IPS-20b (cell line): ENCODE measurements around the gene GALNT16.
"Not testable (repeated sequence)": the region's sequence is repeated elsewhere in the genome, so short reads cannot be mapped to it uniquely, and the experiment has no call there.

Experiments
- H3K27ac ChIP-seq: one replicate; pipeline ENCODE4 v1.5.1; 2013; ENCODE audit warnings: low read length
- H3K27me3 ChIP-seq: 2 replicates; pipeline ENCODE4 v1.6.1; 2013; ENCODE audit warnings: mild to moderate bottlenecking, low read length, inconsistent platforms; ENCODE audit not compliant: insufficient read depth
- H3K36me3 ChIP-seq: 2 replicates; pipeline ENCODE4 v1.6.1; 2013; ENCODE audit warnings: low read depth, mild to moderate bottlenecking, inconsistent platforms, low read length, moderate library complexity; ENCODE audit not compliant: insufficient read depth
- H3K4me1 ChIP-seq: 2 replicates; pipeline ENCODE4 v1.6.1; 2013; ENCODE audit warnings: mild to moderate bottlenecking, control low read depth, inconsistent platforms, low read length, moderate library complexity; ENCODE audit not compliant: insufficient read depth
- H3K4me3 ChIP-seq: 2 replicates; pipeline ENCODE4 v1.5.1; 2013; ENCODE audit warnings: mild to moderate bottlenecking, low read length, inconsistent platforms
- H3K9ac ChIP-seq: 2 replicates; pipeline ENCODE4 v1.6.1; 2013; ENCODE audit warnings: low read depth, mild to moderate bottlenecking, inconsistent platforms, low read length, moderate library complexity
- H3K9me3 ChIP-seq: 2 replicates; pipeline ENCODE4 v1.6.1; 2013; ENCODE audit warnings: mild to moderate bottlenecking, low read depth, low read length, inconsistent platforms; ENCODE audit not compliant: insufficient read depth

GALNT16 gene

DNA sequence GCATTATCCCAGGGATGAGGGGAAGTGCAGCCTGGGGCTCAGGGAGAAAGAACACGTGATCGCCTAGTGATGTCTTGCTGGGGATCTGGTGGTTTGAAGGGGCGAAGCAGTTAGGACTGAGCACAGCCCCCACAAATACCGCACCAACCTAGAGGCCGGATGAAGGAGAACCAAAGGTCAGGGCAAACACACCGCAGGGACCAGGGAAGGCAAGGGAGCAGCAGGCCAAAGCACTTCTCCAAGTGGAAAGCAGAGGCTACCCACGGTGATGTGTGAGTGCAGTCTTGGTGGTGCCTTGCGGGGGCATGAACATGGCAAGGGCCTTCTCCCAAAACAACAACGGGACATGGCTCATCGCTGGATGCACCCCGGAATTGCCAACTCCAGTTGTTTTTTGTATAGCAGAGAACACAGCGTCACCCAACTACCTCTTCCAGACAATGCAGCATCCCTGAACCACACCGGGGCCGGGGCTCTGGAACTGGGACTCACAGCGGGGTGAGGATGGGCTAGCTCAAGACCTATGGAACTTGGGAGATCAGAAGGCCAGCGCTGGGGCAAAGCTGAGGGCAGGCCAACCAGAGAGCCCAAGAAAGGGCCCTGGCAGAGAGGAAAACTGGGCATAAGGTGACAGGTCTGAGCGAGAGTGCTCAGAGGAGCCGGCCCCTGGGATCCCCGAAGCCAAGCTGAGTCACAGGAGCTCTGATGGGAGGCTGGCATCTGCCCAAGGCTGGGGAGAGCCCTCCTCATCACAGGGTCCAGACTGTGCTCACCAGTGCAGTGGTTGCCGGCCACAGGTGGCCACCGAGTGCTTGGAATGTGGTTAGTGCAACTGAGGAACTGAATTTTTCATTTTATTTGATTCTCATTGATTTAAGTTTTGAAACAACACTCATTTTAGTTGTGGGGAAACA is 11.1 kb downstream of the GALNT16 start:
- Histone ChIP-seq H3K9ac (no peak overlapping the region), H3K4me1 (no peaks in the 10 kb centered on the region), H3K27me3 (no peaks in the 10 kb centered on the region), H3K27ac (no peak overlapping the region), H3K4me3 (no peak overlapping the region), H3K36me3 (no peaks in the 10 kb centered on the region), H3K9me3 (no peaks in the 10 kb centered on the region)

DNA sequence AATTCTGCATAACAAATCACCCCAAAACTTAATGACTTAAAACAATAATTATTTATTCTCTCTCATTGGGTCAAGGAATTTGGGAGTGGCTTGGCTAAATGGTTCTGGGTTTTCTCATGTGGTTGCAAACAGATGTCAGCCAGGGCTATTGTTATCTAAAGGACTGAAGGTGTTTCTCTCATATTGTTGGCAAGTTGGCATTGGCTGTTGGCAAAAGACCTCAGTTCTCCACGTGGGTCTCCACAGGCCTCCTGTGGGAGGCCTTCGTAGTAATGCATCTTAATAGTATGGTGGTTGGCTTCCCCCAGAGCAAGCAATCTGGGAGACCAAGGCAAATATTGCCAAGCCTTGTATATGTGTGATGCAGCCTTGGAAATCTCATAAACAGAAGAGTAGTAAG is 14.4 kb downstream of the GALNT16 start:
- Histone ChIP-seq H3K9me3 (no peaks in the 10 kb centered on the region), H3K9ac (no peak overlapping the region), H3K4me3 (no peak overlapping the region), H3K4me1 (no peaks in the 10 kb centered on the region), H3K27me3 (no peaks in the 10 kb centered on the region), H3K27ac (no peak overlapping the region), H3K36me3 (no peaks in the 10 kb centered on the region)

DNA sequence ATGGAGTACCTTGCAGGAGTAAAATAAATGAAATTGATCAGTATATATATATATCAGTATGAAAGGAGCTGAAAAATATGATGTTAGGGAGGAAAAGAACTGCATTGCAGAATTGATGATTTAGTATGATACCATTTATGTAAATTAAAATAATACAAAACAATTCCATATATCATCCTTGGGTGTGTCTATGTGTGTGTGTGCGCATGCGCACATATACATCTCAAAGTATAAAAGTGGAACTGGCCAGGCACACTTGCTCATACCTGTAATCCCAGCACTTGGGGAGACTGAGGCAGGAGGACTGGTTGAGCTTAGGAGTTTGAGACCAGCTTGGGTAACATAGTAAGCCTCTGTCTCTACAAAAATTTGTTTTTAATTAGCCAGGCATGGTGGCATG is 15.4 kb downstream of the GALNT16 start:
- H3K9me3 ChIP-seq: no peaks in the 10 kb centered on the region
- H3K27ac ChIP-seq: no peak overlapping the region
- H3K9ac ChIP-seq: no peak overlapping the region
- no peak overlapping the region for H3K4me3 ChIP-seq
- no peaks in the 10 kb centered on the region for H3K36me3 ChIP-seq
- H3K27me3 ChIP-seq: no peaks in the 10 kb centered on the region
- H3K4me1 ChIP-seq: no peaks in the 10 kb centered on the region

DNA sequence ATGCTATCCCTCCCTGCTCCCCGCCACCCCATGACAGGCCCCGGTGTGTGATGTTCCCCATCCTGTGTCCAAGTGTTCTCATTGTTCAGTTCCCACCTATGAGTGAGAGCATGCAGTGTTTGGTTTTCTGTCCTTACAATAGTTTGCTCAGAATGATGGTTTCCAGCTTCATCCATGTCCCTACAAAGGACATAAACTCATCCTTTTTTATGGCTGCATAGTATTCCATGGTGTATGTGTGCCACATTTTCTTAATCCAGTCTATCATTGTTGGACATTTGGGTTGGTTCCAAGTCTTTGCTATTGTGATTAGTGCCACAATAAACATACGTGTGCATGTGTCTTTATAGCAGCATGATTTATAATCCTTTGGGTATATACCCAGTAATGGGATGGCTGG is 17.4 kb downstream of the GALNT16 start:
- not testable (repeated sequence) for H3K9ac ChIP-seq, H3K36me3 ChIP-seq, H3K27ac ChIP-seq, H3K4me1 ChIP-seq, H3K27me3 ChIP-seq, H3K9me3 ChIP-seq, H3K4me3 ChIP-seq

DNA sequence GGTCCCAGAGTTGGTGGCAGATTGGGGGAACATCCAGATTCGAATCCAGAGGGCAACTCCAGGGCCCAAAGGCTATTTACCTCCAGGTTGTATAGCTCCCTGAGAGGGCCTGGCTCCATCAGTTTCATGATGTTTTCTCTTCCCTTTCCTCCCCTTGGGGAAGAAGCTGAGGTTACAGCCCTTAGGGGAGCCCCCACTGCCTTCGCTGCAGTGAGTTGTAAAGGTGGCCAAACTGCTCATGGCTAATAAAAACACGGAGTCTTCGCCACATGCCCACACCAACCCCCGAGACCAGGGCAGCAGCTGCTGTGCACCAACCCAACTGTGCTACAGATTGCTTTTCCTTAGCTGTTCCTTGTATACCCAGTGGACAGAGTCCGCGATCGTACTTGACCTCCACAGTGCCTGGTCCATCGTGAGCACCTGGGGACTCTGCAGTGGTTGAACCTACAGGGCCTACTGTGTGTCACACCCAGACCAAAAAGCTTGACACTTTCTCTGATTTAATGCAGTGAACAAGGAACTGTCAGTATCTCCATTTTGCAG is 20.9 kb downstream of the GALNT16 start:
- no peaks in the 10 kb centered on the region for H3K4me1 ChIP-seq
- no peak overlapping the region for H3K4me3 ChIP-seq
- no peaks in the 10 kb centered on the region for H3K27me3 ChIP-seq

DNA sequence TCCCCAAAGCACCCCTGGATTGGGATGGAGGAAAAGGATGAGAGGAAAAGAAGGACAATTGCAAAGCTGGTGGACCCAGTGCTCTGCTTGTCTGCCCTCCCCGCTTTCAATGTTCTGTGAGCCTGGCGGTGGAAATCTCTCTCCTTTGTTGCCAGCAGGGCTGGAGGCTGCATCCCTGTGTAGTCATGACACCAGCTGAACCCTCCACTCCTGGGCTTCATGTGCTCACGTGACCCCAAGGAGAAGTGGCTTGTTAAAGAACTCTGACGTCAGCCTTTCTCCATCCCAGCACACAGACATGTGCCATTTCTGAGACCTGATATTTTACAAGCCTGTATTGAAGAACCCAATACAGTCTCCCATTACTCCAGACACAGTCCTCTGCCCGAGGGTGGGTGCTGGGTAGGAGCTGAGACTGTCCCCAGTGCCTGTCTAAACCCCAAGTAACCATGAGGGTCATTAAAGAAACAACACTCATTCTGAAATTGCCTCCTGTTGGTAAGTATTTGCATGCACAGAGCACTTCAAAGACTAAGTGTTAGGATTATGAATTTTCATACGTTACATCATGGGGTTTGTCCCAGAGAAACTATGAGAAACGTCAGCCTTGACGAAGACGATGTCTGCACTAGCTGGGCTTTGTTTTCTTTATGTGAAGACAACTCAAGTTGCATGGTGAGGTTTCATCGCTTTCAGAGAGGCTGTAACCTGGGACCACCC is 21.7 kb downstream of the GALNT16 start:
- H3K27me3 ChIP-seq: no peaks in the 10 kb centered on the region
- H3K4me1 ChIP-seq: no peaks in the 10 kb centered on the region
- H3K4me3 ChIP-seq: no peak overlapping the region
- no peak overlapping the region for H3K9ac ChIP-seq
- H3K27ac ChIP-seq: no peak overlapping the region
- no peaks in the 10 kb centered on the region for H3K9me3 ChIP-seq
- H3K36me3 ChIP-seq: no peaks in the 10 kb centered on the region

More for the DNA sequence above, 20.9 kb downstream of the GALNT16 start:
- H3K9ac ChIP-seq: no peak overlapping the region
- no peaks in the 10 kb centered on the region for H3K9me3 ChIP-seq
- H3K36me3 ChIP-seq: no peaks in the 10 kb centered on the region
- no peak overlapping the region for H3K27ac ChIP-seq

DNA sequence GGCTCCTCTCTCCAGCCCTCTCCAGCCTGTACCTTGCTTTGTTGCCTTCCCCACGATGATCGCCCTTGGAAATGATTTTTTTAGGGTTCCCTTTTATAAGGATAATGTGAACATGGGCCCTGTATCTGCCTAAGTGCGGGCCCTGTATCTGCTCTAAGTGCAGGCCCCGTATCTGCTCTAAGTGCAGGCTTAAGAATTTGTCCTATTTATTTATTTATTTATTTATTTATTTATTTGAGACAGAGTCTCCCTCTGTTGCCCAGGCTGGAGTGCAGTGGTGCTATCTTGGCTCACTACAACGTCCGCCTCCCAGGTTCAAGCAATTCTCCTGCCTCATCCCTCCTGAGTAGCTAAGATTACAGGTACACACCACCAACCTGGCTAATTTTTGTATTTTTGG is 22.5 kb downstream of the GALNT16 start:
- Histone ChIP-seq H3K36me3 (no peaks in the 10 kb centered on the region), H3K9me3 (no peaks in the 10 kb centered on the region), H3K4me1 (no peaks in the 10 kb centered on the region), H3K4me3 (no peak overlapping the region), H3K9ac (no peak overlapping the region), H3K27ac (no peak overlapping the region), H3K27me3 (no peaks in the 10 kb centered on the region)

DNA sequence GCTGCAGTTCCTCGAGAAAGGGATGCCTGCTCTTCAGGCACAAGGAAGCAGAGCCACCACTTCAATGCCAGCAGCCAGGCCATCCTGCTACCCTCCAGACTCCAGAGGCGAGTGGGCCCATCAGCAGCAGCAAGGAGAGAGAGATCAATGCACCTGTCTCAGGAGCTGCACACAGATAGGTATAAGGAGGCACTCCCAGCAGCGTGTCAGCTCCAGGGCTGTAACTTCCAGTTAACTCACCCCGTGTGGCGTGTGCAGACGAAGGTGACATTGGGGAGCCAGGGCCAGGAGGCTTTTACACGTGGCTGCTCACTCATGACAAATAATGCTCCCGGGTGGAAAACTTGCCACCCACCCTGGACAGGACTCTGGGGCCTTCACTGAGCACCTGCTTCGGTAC is 24.2 kb downstream of the GALNT16 start:
- Histone ChIP-seq H3K27ac (no peak overlapping the region), H3K9ac (no peak overlapping the region), H3K27me3 (no peaks in the 10 kb centered on the region), H3K36me3 (no peaks in the 10 kb centered on the region), H3K4me1 (no peaks in the 10 kb centered on the region; the same call in 1 of the 2 replicates), H3K9me3 (no peaks in the 10 kb centered on the region), H3K4me3 (no peak overlapping the region)

DNA sequence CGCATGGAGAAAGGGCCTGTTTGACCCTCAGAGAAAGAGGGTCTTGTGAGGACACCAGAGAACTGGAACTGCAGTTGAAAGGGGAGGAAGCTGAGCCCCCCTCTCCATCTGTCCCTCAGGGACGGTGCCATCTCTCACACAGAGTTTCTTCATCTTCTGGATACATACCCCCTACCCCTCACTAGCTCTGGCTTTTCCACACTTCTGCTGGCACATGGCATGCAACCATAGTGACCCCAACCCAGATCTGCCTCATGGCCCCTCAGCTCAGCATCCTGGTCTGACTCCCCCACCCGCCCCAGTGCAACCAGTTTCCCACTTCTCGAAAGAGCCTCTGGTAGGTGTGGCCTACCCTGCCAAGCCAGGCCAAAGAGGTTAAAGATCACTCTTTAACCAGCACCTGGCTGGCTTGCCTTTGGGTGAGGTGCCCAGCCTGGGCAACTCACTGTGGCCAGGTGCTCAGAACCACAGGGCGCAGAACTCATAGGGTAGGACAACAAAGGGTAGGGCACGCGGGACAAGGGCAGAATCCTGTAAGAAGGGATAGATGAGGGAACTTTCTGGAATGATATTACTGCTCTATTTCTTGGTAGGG is 25.8 kb downstream of the GALNT16 start:
- Histone ChIP-seq H3K27me3 (no peaks in the 10 kb centered on the region), H3K9me3 (no peaks in the 10 kb centered on the region), H3K27ac (no peak overlapping the region)

DNA sequence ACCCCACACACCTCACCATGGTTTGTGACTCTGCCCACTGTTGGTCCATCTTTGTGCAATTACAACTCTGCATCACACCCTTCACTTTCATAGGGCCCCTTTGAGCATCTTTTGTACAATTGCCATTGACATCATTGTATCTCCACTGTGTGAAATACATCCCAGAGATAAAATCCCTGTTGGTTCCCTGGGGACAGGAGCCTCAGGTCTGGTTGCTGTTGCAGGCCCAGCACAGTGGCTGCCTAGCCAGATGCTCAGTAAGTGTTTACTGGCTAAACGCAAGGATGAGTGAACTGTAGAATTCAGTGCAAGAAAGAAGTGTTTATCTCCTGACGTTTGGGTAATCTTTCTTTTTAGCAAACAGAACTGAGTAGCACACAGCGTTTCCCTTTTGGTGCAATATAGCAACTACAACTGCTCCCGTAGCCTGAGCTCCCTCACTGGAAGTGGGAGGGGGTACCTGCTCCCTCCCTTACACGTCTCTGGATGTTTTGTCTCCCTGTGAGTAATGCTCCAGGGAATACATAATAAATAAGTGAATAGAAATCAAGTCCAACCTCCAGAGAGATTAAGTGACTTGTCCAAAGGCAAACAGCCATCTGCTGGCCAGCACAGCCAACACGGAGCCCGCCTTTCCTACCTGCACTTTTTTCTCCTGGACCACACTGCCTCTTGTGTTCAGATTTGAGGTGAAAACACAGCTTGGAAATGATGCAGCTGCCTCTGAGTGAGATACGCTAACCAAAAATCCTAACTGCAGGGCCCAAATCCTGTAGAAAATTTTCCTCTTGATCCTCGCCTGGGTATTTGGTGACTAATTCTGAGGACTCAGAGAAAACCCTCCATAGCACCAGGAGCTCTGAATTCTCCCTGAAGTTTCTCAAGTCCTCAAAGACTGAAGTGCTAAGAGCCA is 27.4 kb downstream of the GALNT16 start:
- Histone ChIP-seq H3K27me3 (no peaks in the 10 kb centered on the region), H3K36me3 (no peaks in the 10 kb centered on the region), H3K4me3 (no peak overlapping the region), H3K27ac (no peak overlapping the region), H3K9ac (no peak overlapping the region), H3K9me3 (no peaks in the 10 kb centered on the region), H3K4me1 (no peaks in the 10 kb centered on the region; the same call in 1 of the 2 replicates)

More for the DNA sequence above, 25.8 kb downstream of the GALNT16 start:
- Histone ChIP-seq H3K36me3 (no peaks in the 10 kb centered on the region), H3K4me3 (no peak overlapping the region), H3K9ac (no peak overlapping the region), H3K4me1 (no peaks in the 10 kb centered on the region; the same call in 1 of the 2 replicates)
